Cardiac muscle cell (in vitro differentiated cells and primary cell): ENCODE measurements around the gene NAP1L4. TPM values are rescaled to one million over a fixed set of nuclear protein-coding genes. Genes with fewer than 3 reads are reported as not detected.

Experiments used
- DNase-seq, 2 donors: peaks; one replicate each; pipeline versions ENCODE4 v3.0.0 to v3.0.0-alpha.2; 2010 to 2017; ENCODE audit warnings: low read depth in 1 of 2, low spot score in 1 of 2
- H3K27ac ChIP-seq: fragments of 200-600 bp; sonication (generic); 2 replicates; pipeline ENCODE4 v1.5.1; 2016
- H3K27me3 ChIP-seq: fragments of 200-600 bp; sonication (generic); 2 replicates; pipeline ENCODE4 v1.6.0; 2016; ENCODE audit warnings: control low read depth
- H3K36me3 ChIP-seq: fragments of 200-600 bp; sonication (generic); 2 replicates; pipeline ENCODE4 v1.5.1; 2016; ENCODE audit warnings: control low read depth
- H3K4me1 ChIP-seq: fragments of 200-600 bp; sonication (generic); 2 replicates; pipeline ENCODE4 v1.8.1; 2017; ENCODE audit warnings: low read depth, mild to moderate bottlenecking, mixed run types
- H3K4me3 ChIP-seq: fragments of 200-600 bp; sonication (generic); 2 replicates; pipeline ENCODE4 v1.5.1; 2016; ENCODE audit warnings: mild to moderate bottlenecking
- H3K9me3 ChIP-seq: fragments of 200-600 bp; sonication (generic); 2 replicates; pipeline ENCODE4 v1.5.1; 2017; ENCODE audit warnings: low read depth, mild to moderate bottlenecking, control low read depth
- CTCF ChIP-seq: IDR thresholded peaks from 2 replicates; pipeline ENCODE4 v1.5.1; 2012; ENCODE audit warnings: low read depth, mild to moderate bottlenecking, low read length
- polyA plus RNA-seq: library from polyadenylated mRNA; unstranded; fragments of >200 nt; fragmentation: Nextera tagmentation; extraction: Ambion mirVana; gene quantifications from 2 replicates; pipeline ENCODE4 v1.2.1, GENCODE V29; 2016
- total RNA-seq: library from RNA; depleted of rRNA; stranded (reverse); fragments of >200 nt; gene quantifications from 2 replicates; pipeline ENCODE4 v1.2.3, GENCODE V29; 2016

NAP1L4 gene
- total and polyA plus RNA-seq, 2 experiments from 2014 or later, result 132 to 254 TPM

- Histone ChIP-seq H3K36me3 (no peaks in the 10 kb centered on the region), H3K4me1 (peaks cover 7% of the 10 kb centered on the region), H3K27ac (no peak overlapping the region), H3K27me3 (peaks cover 64% of the 10 kb centered on the region), H3K9me3 (no peaks in the 10 kb centered on the region), H3K4me3 (peak overlapping the region; percentile 26)
- peak in 1 of 2 donors; percentile 38 for DNase-seq
- no peak for TF ChIP-seq CTCF
Observed at GRCh38 chr11:2927851-2928604, 64.1 kb downstream of the NAP1L4 start.

GRCh38 chr11:2927121-2927800 lies 64.9 kb downstream of the NAP1L4 start:
- no peak for DNase-seq
- no peak for TF ChIP-seq CTCF
- Histone ChIP-seq H3K4me1 (peaks cover 7% of the 10 kb centered on the region), H3K4me3 (no peak overlapping the region), H3K36me3 (no peaks in the 10 kb centered on the region), H3K27ac (no peak overlapping the region), H3K9me3 (no peaks in the 10 kb centered on the region), H3K27me3 (peaks cover 64% of the 10 kb centered on the region)

DNA sequence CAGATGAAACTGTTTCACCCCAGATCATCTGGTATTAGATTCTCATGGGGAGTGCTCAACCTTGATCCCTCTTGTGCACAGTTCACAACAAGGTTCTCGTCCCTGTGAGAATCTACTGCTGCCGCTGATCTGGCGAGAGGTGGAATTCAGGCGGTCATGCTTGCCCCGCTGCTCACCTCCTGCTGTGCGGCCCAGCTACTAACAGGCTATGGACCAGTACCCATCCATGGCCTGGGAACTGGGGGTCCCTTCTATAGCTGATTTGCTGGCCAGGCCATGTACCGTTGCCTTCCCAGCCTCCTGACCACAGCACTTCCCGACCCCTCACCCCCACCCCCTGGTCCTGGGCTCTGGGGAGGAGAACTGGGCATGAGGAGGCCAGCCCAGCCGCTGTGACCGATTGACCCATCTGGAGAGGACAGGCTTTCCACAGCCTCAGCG lies 65.5 kb downstream of the NAP1L4 start:
- no peaks in the 10 kb centered on the region for H3K36me3 ChIP-seq
- H3K9me3 ChIP-seq, result no peaks in the 10 kb centered on the region
- TF ChIP-seq CTCF, result no peak
- no peak overlapping the region for H3K27ac ChIP-seq
- H3K4me1 ChIP-seq, result peaks cover 7% of the 10 kb centered on the region
- no peak overlapping the region for H3K4me3 ChIP-seq
- H3K27me3 ChIP-seq, result peaks cover 58% of the 10 kb centered on the region
- no peak for DNase-seq

DNA sequence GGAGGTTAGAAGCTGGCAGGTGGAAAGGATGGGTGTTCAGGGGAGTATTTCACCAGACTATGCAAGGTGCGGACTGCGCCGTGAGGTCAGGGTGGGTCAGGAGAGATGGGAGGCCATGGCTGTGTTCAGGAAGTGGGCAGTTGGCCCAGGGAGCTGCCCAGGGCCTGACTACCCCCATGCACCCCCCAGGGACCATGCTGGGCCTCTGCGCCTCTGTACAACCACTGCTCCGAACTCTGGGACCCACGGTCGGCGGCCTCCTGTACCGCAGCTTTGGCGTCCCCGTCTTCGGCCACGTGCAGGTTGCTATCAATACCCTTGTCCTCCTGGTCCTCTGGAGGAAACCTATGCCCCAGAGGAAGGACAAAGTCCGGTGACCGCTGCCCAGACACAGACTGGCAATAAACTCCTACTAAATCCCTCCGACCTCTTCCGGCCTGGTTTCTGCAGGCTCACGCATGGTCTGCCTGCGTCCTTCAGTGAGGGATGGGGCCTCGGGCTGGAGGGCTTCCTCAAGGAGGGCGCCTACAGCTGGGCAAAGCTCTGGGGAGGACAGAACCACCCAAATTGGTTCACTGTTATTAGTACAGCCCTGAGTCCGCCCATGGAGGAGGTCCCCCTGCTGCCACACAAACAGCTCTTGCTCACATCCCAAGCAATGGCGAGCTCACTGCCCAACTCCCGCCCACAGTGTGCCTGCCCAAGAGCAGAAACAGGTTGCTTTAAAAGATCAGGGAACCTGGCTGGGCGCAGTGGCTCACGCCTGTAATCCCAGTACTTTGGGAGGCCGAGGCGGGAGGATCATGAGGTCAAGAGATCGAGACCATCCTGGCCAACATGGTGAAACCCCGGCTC lies 67.1 kb downstream of the NAP1L4 start:
- H3K27me3 ChIP-seq, result peaks cover 44% of the 10 kb centered on the region
- TF ChIP-seq CTCF, result no peak
- peaks cover 5% of the 10 kb centered on the region for H3K4me1 ChIP-seq
- DNase-seq, result no peak
- no peaks in the 10 kb centered on the region for H3K9me3 ChIP-seq
- no peak overlapping the region for H3K4me3 ChIP-seq
- no peak overlapping the region for H3K27ac ChIP-seq
- no peaks in the 10 kb centered on the region for H3K36me3 ChIP-seq

GRCh38 chr11:2924381-2924780 lies 67.7 kb downstream of the NAP1L4 start:
- Histone ChIP-seq H3K4me3 (no peak overlapping the region), H3K9me3 (no peaks in the 10 kb centered on the region), H3K27me3 (peaks cover 37% of the 10 kb centered on the region), H3K27ac (no peak overlapping the region), H3K36me3 (no peaks in the 10 kb centered on the region), H3K4me1 (peaks cover 4% of the 10 kb centered on the region)
- DNase-seq, result no peak
- TF ChIP-seq CTCF, result no peak
